ENCODE data around the gene VRK1. TPM values are rescaled to one million over a fixed set of nuclear protein-coding genes. Genes with fewer than 3 reads are reported as not detected.

Gene VRK1
- total and polyA plus RNA-seq, 2 experiments from 2014 or later = 16.2 to 22.8 TPM

DNA sequence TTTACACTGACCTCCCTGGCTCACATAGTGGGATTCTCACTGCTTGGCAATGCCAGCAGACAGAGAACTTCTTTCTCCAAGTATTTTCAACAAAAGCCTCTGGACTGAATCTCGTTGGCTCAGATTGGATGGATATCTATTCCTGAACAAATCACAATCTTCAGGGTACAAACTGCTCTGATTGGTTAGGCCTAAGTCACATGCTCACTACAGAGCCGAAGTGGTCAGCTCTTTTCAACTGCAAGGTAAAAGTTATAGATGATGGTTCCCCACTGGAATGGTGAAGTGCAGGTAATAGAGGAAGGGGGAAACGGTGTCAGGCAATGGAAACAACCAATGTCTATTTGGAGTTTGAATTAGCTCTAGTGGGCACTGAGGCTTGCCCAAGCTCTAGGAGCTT is 16.7 kb upstream of the VRK1 start:
- H3K9me3 ChIP-seq (ENCODE audit: low read depth) = no peaks in the 10 kb centered on the region
- no peak overlapping the region for H3K27ac ChIP-seq
- H3K36me3 ChIP-seq = no peaks in the 10 kb centered on the region
- no peaks in the 10 kb centered on the region for H3K27me3 ChIP-seq
- no peak overlapping the region for H3K4me3 ChIP-seq
- TF ChIP-seq, protein P1, sequence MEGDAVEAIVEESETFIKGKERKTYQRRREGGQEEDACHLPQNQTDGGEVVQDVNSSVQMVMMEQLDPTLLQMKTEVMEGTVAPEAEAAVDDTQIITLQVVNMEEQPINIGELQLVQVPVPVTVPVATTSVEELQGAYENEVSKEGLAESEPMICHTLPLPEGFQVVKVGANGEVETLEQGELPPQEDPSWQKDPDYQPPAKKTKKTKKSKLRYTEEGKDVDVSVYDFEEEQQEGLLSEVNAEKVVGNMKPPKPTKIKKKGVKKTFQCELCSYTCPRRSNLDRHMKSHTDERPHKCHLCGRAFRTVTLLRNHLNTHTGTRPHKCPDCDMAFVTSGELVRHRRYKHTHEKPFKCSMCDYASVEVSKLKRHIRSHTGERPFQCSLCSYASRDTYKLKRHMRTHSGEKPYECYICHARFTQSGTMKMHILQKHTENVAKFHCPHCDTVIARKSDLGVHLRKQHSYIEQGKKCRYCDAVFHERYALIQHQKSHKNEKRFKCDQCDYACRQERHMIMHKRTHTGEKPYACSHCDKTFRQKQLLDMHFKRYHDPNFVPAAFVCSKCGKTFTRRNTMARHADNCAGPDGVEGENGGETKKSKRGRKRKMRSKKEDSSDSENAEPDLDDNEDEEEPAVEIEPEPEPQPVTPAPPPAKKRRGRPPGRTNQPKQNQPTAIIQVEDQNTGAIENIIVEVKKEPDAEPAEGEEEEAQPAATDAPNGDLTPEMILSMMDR (IDR thresholded peaks at IDR 0.05; ENCODE audit: low read depth, low read length) = no peak
- no peak for DNase-seq (ENCODE audit: low read depth in 1 of 2, low spot score in 1 of 2)
- no peaks in the 10 kb centered on the region for H3K4me1 ChIP-seq (ENCODE audit: low read depth)

DNA sequence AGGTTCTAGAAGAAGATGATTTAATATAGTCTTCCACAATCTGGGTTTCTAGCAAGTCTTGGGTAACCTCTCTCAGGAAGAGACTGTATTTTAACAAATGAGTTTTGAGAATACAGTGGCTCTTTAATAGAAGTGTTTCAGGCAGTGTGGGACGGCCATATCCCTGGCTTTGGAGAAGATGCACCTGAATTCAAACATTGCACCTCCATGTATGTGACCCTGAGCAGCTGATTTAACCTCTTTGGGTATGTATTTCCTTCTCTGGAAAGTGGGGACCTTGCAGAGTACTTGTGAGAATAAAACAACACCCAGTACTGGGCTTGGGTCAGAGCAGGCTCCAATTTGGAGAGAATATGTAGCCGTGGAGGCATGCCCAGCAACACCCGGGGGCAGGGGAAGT is 15.8 kb upstream of the VRK1 start:
- no peaks in the 10 kb centered on the region for H3K36me3 ChIP-seq
- H3K4me3 ChIP-seq = no peak overlapping the region
- no peak overlapping the region for H3K27ac ChIP-seq
- H3K27me3 ChIP-seq = no peaks in the 10 kb centered on the region
- no peak for DNase-seq (ENCODE audit: low read depth in 1 of 2, low spot score in 1 of 2)
- TF ChIP-seq, protein P1 (IDR thresholded peaks at IDR 0.05; ENCODE audit: low read depth, low read length) = no peak
- H3K9me3 ChIP-seq (ENCODE audit: low read depth) = no peaks in the 10 kb centered on the region
- no peaks in the 10 kb centered on the region for H3K4me1 ChIP-seq (ENCODE audit: low read depth)

DNA sequence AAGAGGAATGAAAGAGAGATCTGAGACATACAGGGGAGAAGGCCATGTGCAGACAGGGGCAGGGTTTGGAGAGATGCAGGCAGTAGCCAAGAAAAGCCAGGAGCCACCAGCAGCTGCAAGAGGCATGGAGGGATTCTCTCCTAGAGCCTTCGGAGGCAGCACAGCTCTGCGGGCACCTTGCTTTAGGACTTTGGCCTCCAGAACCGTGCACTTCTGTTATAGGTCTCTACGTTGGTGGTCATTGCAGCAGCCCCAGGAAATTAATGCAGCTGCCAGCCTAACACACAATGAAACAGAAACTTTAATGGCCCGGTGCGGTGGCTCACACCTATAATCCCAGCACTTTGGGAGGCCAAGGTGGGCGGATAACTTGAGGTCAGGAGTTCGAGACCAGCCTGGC is 14.7 kb upstream of the VRK1 start:
- no peak overlapping the region for H3K4me3 ChIP-seq
- H3K27ac ChIP-seq = no peak overlapping the region
- no peaks in the 10 kb centered on the region for H3K4me1 ChIP-seq (ENCODE audit: low read depth)
- TF ChIP-seq, protein P1 (IDR thresholded peaks at IDR 0.05; ENCODE audit: low read depth, low read length) = no peak
- H3K36me3 ChIP-seq = no peaks in the 10 kb centered on the region
- no peaks in the 10 kb centered on the region for H3K9me3 ChIP-seq (ENCODE audit: low read depth)
- DNase-seq (ENCODE audit: low read depth in 1 of 2, low spot score in 1 of 2) = no peak
- H3K27me3 ChIP-seq = no peaks in the 10 kb centered on the region

DNA sequence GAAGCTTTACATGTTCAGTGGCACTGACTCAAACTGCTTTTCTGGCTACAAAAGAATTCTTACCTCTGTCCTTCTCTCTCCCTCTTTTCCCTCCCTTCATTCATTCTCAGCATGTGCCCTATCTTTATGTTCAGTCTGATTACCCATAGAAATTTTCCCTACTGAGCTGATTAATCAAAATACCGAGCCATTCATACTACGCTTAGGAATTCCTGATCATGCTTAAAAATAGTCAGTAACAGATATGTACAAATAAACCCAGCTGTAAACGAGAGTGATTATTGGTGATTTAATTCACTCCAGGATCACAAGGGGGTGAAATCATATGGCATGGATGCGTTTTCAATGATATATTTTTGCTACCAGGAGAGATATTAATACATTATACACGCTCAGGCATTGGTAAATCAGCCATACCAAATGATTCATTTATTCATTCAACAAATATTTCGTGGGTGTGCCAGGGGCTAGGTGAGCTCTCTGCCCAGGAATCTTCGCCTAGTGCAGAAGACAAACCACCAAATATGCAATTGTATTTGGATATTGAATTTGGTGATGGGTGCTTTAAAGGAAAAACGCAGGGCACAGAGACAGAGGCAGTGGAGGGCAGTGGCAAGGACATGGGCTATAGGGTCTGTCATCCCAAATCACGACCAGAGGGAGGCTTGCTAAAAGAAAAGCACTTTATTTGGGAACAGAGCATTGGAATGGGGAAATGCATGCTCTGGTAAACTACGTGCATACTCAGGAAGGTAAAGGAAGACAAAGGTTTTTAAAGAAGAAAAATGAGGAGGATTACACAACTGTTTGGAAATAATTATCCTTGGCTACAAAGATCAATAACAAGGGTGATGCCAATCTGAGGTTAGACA is 13.9 kb upstream of the VRK1 start:
- Histone ChIP-seq H3K27me3 (no peaks in the 10 kb centered on the region), H3K4me3 (no peak overlapping the region), H3K36me3 (no peaks in the 10 kb centered on the region), H3K9me3 (ENCODE audit: low read depth) (no peaks in the 10 kb centered on the region), H3K27ac (no peak overlapping the region), H3K4me1 (ENCODE audit: low read depth) (no peaks in the 10 kb centered on the region)
- TF ChIP-seq, protein P1 (IDR thresholded peaks at IDR 0.05; ENCODE audit: low read depth, low read length) = no peak
- DNase-seq (ENCODE audit: low read depth in 1 of 2, low spot score in 1 of 2) = no peak

DNA sequence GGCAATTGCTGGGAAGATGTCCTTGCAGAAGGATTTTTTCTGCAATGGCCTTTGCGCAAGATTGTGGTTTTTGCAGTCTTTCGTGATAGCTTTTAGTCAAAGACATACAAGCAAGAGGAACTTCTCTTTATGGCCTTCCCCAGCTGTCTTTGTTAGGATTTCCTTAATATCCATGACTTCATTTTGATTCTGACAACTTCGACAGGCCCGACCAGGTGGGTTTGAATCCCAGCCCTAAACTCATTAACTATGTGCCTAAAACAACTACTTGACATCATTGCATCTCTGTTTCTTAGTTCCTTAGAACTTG is 13.3 kb upstream of the VRK1 start:
- DNase-seq (ENCODE audit: low read depth in 1 of 2, low spot score in 1 of 2) = no peak
- no peaks in the 10 kb centered on the region for H3K9me3 ChIP-seq (ENCODE audit: low read depth)
- no peak overlapping the region for H3K4me3 ChIP-seq
- H3K27me3 ChIP-seq = no peaks in the 10 kb centered on the region
- TF ChIP-seq, protein P1 (IDR thresholded peaks at IDR 0.05; ENCODE audit: low read depth, low read length) = no peak
- H3K4me1 ChIP-seq (ENCODE audit: low read depth) = no peaks in the 10 kb centered on the region
- no peaks in the 10 kb centered on the region for H3K36me3 ChIP-seq
- H3K27ac ChIP-seq = no peak overlapping the region

Measured in cardiac muscle cell (in vitro differentiated cells and primary cell).